ENCODE results near the gene TNIK. TPM values are rescaled to one million over a fixed set of nuclear protein-coding genes. Genes with fewer than 3 reads are reported as not detected.

Gene TNIK
- total RNA-seq, 1 donor from 2014 or later = 25.8 TPM

DNA sequence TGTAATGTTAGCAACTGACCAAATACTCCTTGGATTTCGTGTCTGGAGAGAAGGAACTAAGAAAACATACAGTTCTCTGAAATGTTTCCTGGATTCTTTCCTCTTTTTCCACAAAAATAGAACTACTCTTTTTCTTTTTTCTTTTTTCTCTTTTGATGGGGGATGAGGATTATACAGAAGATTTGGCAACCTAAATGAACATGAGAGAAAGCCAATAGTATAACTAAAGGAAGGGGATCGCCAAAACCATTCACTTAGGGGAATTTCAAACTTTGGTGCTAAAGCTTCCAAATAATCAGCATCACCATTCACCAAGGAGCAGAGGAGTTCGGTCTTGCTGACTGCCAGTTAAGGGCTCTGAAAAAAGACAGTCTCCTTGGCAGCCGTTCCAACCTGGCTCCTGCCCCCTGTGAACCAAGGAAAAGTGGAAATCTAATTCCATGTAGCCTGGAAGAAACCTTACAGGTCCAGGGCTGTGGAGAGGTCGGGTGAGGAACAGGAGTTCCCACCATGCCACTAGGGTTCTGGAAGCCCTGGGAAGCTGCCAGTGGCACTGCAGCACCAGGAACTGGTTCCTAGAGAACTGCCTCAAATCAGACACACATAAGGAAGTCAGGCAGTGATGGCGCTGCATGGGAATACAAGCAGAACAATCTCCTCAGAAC, 176.9 kb downstream of the TNIK start:
- DNase-seq (ENCODE audit: low read depth) = no peak

DNA sequence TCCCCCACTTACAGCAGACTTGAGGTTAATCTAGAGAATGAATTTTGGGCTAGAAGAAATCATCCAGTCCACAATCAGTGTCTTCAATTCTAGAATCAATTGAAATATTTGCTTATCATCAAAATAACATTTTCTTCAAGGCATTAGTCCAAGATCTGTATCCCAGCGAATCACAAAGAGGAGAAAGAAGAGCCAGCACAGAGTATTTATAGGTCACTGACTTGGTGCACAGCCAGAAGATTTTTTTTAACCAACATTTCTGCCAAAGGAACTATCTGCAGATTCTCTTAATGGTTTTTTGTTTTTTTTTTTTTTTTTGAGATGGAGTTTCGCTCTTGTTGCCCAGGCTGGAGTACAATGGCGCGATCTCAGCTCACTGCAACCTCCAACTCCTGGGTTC, 178.2 kb downstream of the TNIK start:
- peak; percentile 63 for DNase-seq (ENCODE audit: low read depth)

GRCh38 chr3:171281256-171281992, 178.8 kb downstream of the TNIK start:
- DNase-seq (ENCODE audit: low read depth) = no peak

GRCh38 chr3:171279972-171280371, 180.2 kb downstream of the TNIK start:
- DNase-seq (ENCODE audit: low read depth) = no peak

DNA sequence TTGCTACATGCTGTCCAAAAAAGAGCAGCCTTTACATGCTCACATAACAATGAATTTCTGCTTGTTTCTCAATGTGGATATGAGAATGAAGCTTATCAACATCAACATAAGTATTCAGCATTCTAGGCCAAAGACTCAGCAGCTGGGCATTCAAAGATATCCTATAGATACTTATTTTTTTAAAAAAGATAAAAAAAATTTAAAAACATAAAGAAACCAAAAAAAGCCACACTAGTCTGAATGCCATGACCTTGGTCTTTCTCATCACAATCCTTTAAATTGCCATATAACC, 182.0 kb downstream of the TNIK start:
- DNase-seq (ENCODE audit: low read depth) = no peak

- DNase-seq (ENCODE audit: low read depth) = no peak
Observed at GRCh38 chr3:171277456-171278298, 182.5 kb downstream of the TNIK start.

- DNase-seq (ENCODE audit: low read depth) = no peak
Observed at GRCh38 chr3:171276923-171277322, 183.3 kb downstream of the TNIK start.

DNA sequence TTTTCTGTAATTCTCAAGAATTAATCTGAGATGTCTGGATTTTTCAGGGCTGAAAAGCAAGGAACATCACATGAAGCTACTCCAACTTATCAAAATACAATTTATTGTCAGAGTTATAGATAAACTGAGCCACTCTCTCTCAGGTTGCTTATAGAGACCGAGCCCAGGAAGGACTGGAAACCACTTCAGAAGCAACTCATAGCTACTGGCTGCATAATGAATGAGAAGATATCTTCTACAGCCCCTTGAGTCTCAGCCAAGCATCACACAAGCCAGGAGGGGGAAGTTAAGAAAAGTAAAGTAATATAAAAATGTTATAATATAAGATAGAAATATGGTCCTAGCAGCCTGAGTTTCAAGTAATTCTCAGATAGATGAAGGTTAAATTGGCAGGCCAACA, 186.0 kb downstream of the TNIK start:
- DNase-seq (ENCODE audit: low read depth) = no peak

DNA sequence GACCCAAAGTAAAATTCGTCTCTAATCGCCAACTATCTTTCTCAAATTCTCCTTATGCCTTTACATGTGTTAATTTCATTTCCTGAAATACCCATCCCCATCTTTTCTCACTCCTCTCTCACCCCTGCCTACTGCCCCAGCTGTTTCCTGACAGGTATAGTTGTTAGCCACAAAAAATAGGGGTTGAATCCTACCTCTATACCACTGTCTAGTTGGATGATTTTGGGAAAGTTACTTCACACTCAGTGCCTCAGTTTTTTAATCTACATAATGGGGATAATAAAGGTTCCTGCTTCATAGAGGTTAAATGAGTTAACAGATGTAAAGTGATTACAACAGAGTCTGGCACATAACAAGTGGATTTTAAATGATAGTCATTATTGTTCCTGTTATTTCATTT, 189.7 kb downstream of the TNIK start:
- DNase-seq (ENCODE audit: low read depth) = peak; percentile 23

- no peak for DNase-seq (ENCODE audit: low read depth)
Observed at GRCh38 chr3:171269542-171269941, 190.7 kb downstream of the TNIK start.

GRCh38 chr3:171268677-171269076, 191.5 kb downstream of the TNIK start:
- no peak for DNase-seq (ENCODE audit: low read depth)

DNA sequence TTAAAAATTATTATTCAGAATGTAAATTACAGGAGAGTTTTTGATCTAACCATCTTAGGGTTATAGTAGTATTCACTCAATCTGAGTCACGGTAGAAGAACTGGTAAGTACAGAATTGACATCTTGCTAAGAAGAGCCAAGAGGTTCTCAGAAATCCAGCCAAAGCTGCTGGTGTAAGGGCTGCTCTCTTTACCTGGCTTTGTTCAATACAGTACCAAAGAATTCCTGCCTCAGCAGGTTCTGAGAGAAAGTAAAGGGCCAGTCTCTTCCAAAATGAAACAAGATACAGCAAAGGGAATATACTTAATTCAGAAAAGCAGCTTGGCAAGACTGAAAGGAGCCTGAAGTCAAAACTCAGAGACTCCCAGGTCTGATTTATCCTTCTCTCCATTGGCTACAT, 193.1 kb downstream of the TNIK start:
- no peak for DNase-seq (ENCODE audit: low read depth)

- no peak for DNase-seq (ENCODE audit: low read depth)
Observed at GRCh38 chr3:171266740-171267073, 193.5 kb downstream of the TNIK start.

DNA sequence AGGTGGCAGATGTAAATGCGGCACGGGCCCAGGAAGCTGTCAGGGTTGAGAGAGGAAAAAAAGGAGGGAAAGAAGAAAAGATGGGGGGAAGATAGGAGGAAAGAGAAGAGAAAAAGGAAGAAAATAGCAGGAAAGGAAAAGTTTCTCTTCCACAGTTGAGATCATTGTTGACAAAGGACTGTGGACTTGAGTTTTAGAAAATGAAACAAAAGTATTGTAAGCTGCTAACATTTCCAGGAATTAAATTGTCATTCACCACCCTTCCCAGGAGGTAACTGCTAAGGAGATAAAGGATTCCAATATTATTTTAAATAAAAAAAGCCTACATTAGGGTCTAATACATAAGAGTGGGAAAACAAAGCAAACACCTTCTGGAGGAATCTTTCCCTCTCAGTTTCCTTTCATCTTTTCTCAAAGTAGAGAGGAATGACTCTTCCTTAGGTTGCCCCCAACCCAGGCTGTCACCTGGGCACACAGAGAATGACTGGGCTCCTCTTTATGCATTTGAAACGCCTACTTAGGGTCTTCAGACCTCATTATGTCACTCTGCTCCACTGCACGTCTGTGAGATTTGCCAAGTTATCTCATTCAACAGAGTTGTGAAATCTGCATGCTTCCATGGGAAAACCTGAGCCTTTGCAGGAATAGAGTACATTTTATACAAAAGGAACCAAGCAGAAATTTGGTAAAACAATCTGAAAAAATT, 194.0 kb downstream of the TNIK start:
- peak; percentile 51 for DNase-seq (ENCODE audit: low read depth)

GRCh38 chr3:171264758-171265157, 195.4 kb downstream of the TNIK start:
- no peak for DNase-seq (ENCODE audit: low read depth)

DNA sequence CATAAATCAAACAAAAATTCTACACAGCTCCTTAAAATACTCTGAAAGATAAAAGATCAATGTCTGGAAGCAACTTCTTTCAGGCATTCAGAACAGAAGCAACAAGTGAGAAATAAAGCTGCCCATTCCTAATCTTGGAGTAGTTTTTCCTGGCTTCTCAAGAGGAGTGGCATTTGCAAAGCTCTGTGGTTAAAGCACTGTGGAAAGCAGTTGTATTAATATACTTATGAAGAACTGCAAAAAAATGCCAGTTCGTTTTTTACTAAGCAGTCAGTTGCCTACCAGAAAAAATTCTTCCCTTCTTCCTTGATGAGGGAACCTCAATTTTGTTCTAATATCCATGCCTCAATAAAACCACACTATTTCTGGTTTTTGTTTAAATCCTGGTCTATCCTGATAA, 197.8 kb downstream of the TNIK start:
- no peak for DNase-seq (ENCODE audit: low read depth)

DNA sequence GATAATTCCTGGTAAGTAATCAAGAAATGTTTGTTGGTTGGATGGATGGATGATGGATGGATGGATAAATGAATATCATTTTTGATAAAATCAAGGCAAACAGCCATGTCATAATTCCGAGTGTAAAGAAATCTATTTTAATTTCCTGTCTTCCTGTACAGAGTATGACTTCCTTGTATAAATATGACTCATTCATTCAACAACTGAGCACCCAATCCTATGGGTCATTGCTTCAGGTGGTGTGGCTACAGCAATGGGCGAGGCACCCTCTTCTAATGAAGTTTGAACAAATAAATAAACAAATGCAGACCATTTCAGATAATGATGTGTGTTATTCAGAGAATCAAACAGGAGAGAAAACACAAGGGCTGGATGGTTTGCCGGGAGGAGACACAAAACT, 198.7 kb downstream of the TNIK start:
- DNase-seq (ENCODE audit: low read depth) = peak; percentile 86

- DNase-seq (ENCODE audit: low read depth) = no peak
Observed at GRCh38 chr3:171260899-171261298, 199.3 kb downstream of the TNIK start.

- DNase-seq (ENCODE audit: low read depth) = no peak
Observed at GRCh38 chr3:171260466-171260865, 199.7 kb downstream of the TNIK start.

- peak; percentile 87 for DNase-seq (ENCODE audit: low read depth)
Observed at GRCh38 chr3:171258316-171258715, 201.9 kb downstream of the TNIK start.

GRCh38 chr3:171257251-171258203, 202.7 kb downstream of the TNIK start:
- DNase-seq (ENCODE audit: low read depth) = no peak

Data from renal cortical epithelial cell (primary cell).